Gastroesophageal sphincter (tissue), 3 donors: ENCODE measurements around the gene FBXW5.

ENCODE experiments used
- CTCF ChIP-seq, 4 experiments: fragments of 200-600 bp in 2 of 4; fragments of 450-650 bp in 2 of 4; sonication (generic) in 1 of 4; IDR thresholded peaks; one replicate each; pipeline ENCODE4 v1.5.1; 2017 to 2019; ENCODE audit warnings: antibody characterized with exemption in 4 of 4, mild to moderate bottlenecking in 2 of 4, moderate library complexity in 2 of 4
- POLR2A ChIP-seq, 2 donors: fragments of 450-650 bp; IDR thresholded peaks; one replicate each; pipeline ENCODE4 v1.6.1; 2017; ENCODE audit warnings: antibody characterized with exemption in 2 of 2, mild to moderate bottlenecking in 2 of 2, moderate library complexity in 1 of 2

DNA sequence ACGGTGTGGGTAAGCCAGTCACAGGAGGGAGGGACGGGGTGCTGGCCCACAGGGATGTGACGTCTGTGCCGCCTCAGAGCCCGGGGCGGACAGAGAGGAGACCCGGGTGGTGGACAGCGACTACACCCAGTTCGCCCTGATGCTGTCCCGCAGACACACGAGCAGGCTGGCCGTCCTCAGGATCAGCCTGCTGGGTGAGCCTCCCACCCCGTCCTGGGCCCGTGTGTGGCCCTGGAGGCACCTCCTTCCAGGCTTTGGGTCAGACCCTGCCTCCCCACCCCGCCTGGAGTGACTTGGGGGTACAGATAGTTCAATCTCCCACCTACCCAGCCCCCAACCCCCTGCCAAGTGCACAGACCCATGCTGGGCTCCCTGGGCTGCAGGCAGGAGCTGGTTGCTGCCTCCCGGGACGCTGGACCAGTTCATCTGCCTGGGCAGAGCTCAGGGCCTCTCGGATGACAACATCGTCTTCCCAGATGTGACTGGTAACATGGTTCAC is 9.3 kb upstream of the FBXW5 start:
- no peak for TF ChIP-seq POLR2A (IDR thresholded peaks at IDR 0.05)
- TF ChIP-seq CTCF (IDR thresholded peaks at IDR 0.05) = no peak
